ENCODE measurements around the gene PIGS. TPM values are rescaled to one million over a fixed set of nuclear protein-coding genes. Genes with fewer than 3 reads are reported as not detected.

Gene PIGS
- total and polyA plus RNA-seq, 2 of the 4 experiments (the other 2 are of a cell fraction): 28.7 to 78.9 TPM

GRCh38 chr17:28618464-28618863 is 47.1 kb upstream of the PIGS start:
- Histone ChIP-seq H3K36me3 (ENCODE audit: control insufficient read depth, insufficient read depth, low read length) (peaks cover 67% of the 10 kb centered on the region), H2AFZ (replicated peaks; ENCODE audit: low read length, poor library complexity) (no peak overlapping the region), H2AK9ac (replicated peaks; ENCODE audit: low read depth, low read length, poor library complexity) (no peak overlapping the region), H2BK20ac (ENCODE audit: low read depth, low read length) (no peak overlapping the region), H3K9me3 (ENCODE audit: control insufficient read depth, insufficient read depth, low read length) (no peaks in the 10 kb centered on the region), H3K56ac (ENCODE audit: extremely low read depth, insufficient read depth, low read length) (no peak overlapping the region), H3K79me1 (ENCODE audit: low read depth in 1 of 2, low read length in 2 of 2) (peaks cover 0 to 3% of the 10 kb centered on the region in 2 experiments; a peak in 1 of 4 replicates), H4K5ac (ENCODE audit: low read depth, low read length) (no peak overlapping the region), H3K27me3 (ENCODE audit: control insufficient read depth, insufficient read depth, low read length) (no peaks in the 10 kb centered on the region), H3K18ac (ENCODE audit: low read depth, low read length) (no peak overlapping the region), H2AK5ac (ENCODE audit: low read depth, low read length) (no peak overlapping the region), H3K23ac (ENCODE audit: low read depth, low read length) (no peak overlapping the region), H3K4me2 (ENCODE audit: low read depth, low read length) (no peak overlapping the region), H3K4me1 (ENCODE audit: control insufficient read depth, insufficient read depth, low read length) (no peaks in the 10 kb centered on the region), H2BK5ac (ENCODE audit: low read depth, low read length, poor library complexity, severe bottlenecking) (no peak overlapping the region), H2BK120ac (ENCODE audit: low read depth, low read length) (no peak overlapping the region), H3K27ac (ENCODE audit: insufficient read depth, low read length) (no peak overlapping the region), H3K14ac (replicated peaks; ENCODE audit: low read depth, low read length) (no peak overlapping the region), H3K9ac (ENCODE audit: low read depth, low read length) (no peak overlapping the region), H3K4me3 (ENCODE audit: insufficient read depth, low read depth, low read length) (no peak overlapping the region), H4K8ac (ENCODE audit: low read depth in 2 of 2, low read length in 2 of 2) (no peak overlapping the region), H4K20me1 (ENCODE audit: insufficient read depth, low read length) (peaks cover 8% of the 10 kb centered on the region; the same call in 1 of the 2 replicates), H3K4ac (ENCODE audit: low read depth, low read length) (no peak overlapping the region), H3K9me1 (ENCODE audit: insufficient read depth, low read length) (no peaks in the 10 kb centered on the region), H4K91ac (ENCODE audit: insufficient read depth, low read depth, low read length) (no peak overlapping the region), H2BK15ac (ENCODE audit: low read depth, low read length) (no peak overlapping the region)
- dilution Hi-C loops (cut with HindIII; ENCODE audit: low sequenced_read_pairs, unreplicated experiment): no loop called here
- 100% methylated on average over 1 of the region's 3 CpGs; no CpG with 5 or more reads in 1 of the 2 experiments for WGBS, 2 experiments (ENCODE audit: extremely low coverage in 2 of 2, insufficient read length in 1 of 2)
- ChIA-PET POLR2A (ENCODE audit: unreplicated experiment) (no interaction called here), CTCF (no interaction called here)
- in situ Hi-C loops (cut with MboI; ENCODE audit: low sequenced_read_pairs): loop anchor here (10.0 kb wide), 1 partner anchor 124 kb away; no protein-coding TSS in a partner anchor
- TF ChIP-seq MAZ (IDR thresholded peaks at IDR 0.05; ENCODE audit: borderline replicate concordance, low read depth, low read length) (no peak), RFX5 (IDR thresholded peaks at IDR 0.05; ENCODE audit: low read depth, low read length) (no peak), SMC3 (IDR thresholded peaks at IDR 0.05; ENCODE audit: low read depth, low read length) (no peak), MAFK (IDR thresholded peaks at IDR 0.05; ENCODE audit: low read depth, low read length) (no peak), ELK1 (IDR thresholded peaks at IDR 0.05; ENCODE audit: borderline replicate concordance, low read depth, low read length) (no peak), BHLHE40 (IDR thresholded peaks at IDR 0.05; ENCODE audit: low read depth, low read length) (no peak), USF2 (IDR thresholded peaks at IDR 0.05; ENCODE audit: low read depth, low read length) (no peak), POLR2A (IDR thresholded peaks at IDR 0.05; ENCODE audit: low read depth, low read length) (no peak), RAD21 (IDR thresholded peaks at IDR 0.05; ENCODE audit: low read length) (no peak), FOS (IDR thresholded peaks at IDR 0.05; ENCODE audit: low read depth, low read length) (no peak), CTCF (conservative IDR thresholded peaks at IDR 0.05; ENCODE audit: low read depth, low read length) (no peak), MXI1 (IDR thresholded peaks at IDR 0.05; ENCODE audit: borderline replicate concordance, low read depth, low read length) (no peak), RCOR1 (IDR thresholded peaks at IDR 0.05; ENCODE audit: insufficient replicate concordance, low read length) (no peak), CEBPB (IDR thresholded peaks at IDR 0.05; ENCODE audit: low read depth, low read length) (no peak), CHD1 (IDR thresholded peaks at IDR 0.05; ENCODE audit: low read depth, low read length) (no peak), NFE2L2 (IDR thresholded peaks at IDR 0.05; ENCODE audit: low read depth, low read length) (no peak)
- BruUV-seq (replicated peaks): no TSS peak
- intact Hi-C loops (cut with micrococcal nuclease): no loop called here
- DNase-seq: no peak
- no peak for ATAC-seq (ENCODE audit: low read depth)

Data from IMR-90 (cell line).